Chondrocyte (in vitro differentiated cells): Measurements from ENCODE around the gene NCBP2. TPM values are rescaled to one million over a fixed set of nuclear protein-coding genes. Genes with fewer than 3 reads are reported as not detected.

Source experiments
- DNase-seq: peaks from one replicate; pipeline ENCODE4 v3.0.0; 2021; ENCODE audit warnings: mixed read lengths, low spot score
- H3K27ac Mint-ChIP-seq: one replicate; pipeline ENCODE4 v1.8.0; 2021; ENCODE audit warnings: mild to moderate bottlenecking, moderate library complexity, mixed read lengths; ENCODE audit not compliant: unreplicated experiment
- H3K27me3 Mint-ChIP-seq: 2 replicates; pipeline ENCODE4 v1.8.0; 2021; ENCODE audit warnings: low read depth, mixed read lengths
- H3K36me3 Mint-ChIP-seq: 2 replicates; pipeline ENCODE4 v1.8.0; 2021; ENCODE audit warnings: low read depth, mixed read lengths
- H3K4me1 Mint-ChIP-seq: 2 replicates; pipeline ENCODE4 v1.8.0; 2021; ENCODE audit warnings: low read depth, mild to moderate bottlenecking, mixed read lengths
- H3K4me3 Mint-ChIP-seq: one replicate; pipeline ENCODE4 v1.8.0; 2021; ENCODE audit warnings: mild to moderate bottlenecking, moderate library complexity, mixed read lengths; ENCODE audit not compliant: unreplicated experiment
- H3K9me3 Mint-ChIP-seq: 2 replicates; pipeline ENCODE4 v1.8.0; 2021; ENCODE audit warnings: low read depth, mixed read lengths
- CTCF ChIP-seq: fragments of 200-600 bp; sonication (generic); IDR thresholded peaks from 2 replicates; pipeline ENCODE4 v1.5.0; 2021; ENCODE audit warnings: antibody characterized with exemption, mild to moderate bottlenecking, moderate library complexity
- total RNA-seq: library from RNA; stranded (reverse); gene quantifications from 3 replicates; pipeline ENCODE4 v1.2.1, GENCODE V29; 2021

The NCBP2 gene
- total RNA-seq, 1 donor from 2014 or later: 61.5 TPM

- H3K4me3 Mint-ChIP-seq: no peak overlapping the region
- H3K4me1 Mint-ChIP-seq: peaks cover 2% of the 10 kb centered on the region
- H3K27me3 Mint-ChIP-seq: peaks cover 4% of the 10 kb centered on the region
- H3K9me3 Mint-ChIP-seq: peaks cover 7% of the 10 kb centered on the region
- no peak overlapping the region for H3K27ac Mint-ChIP-seq
- no peak for DNase-seq
- no peak for TF ChIP-seq CTCF
- H3K36me3 Mint-ChIP-seq: peaks cover 4% of the 10 kb centered on the region
These were observed 39.3 kb upstream of the NCBP2 start for GRCh38 chr3:196981657-196982056.

- Mint-ChIP-seq H3K4me3 (no peak overlapping the region), H3K4me1 (peaks cover 2% of the 10 kb centered on the region), H3K27ac (no peak overlapping the region), H3K9me3 (peaks cover 7% of the 10 kb centered on the region), H3K36me3 (peaks cover 6% of the 10 kb centered on the region), H3K27me3 (peaks cover 4% of the 10 kb centered on the region)
- DNase-seq: no peak
- no peak for TF ChIP-seq CTCF
These were observed 37.2 kb upstream of the NCBP2 start for GRCh38 chr3:196979545-196979944.

- H3K27ac Mint-ChIP-seq: no peak overlapping the region
- DNase-seq: no peak
- H3K9me3 Mint-ChIP-seq: no peaks in the 10 kb centered on the region
- H3K4me1 Mint-ChIP-seq: peaks cover 2% of the 10 kb centered on the region
- H3K4me3 Mint-ChIP-seq: no peak overlapping the region
- peaks cover 2% of the 10 kb centered on the region for H3K36me3 Mint-ChIP-seq
- no peak for TF ChIP-seq CTCF
- H3K27me3 Mint-ChIP-seq: no peaks in the 10 kb centered on the region
These were observed 34.6 kb upstream of the NCBP2 start for GRCh38 chr3:196976941-196977340.

- Mint-ChIP-seq H3K27me3 (no peaks in the 10 kb centered on the region), H3K4me3 (no peak overlapping the region), H3K9me3 (no peaks in the 10 kb centered on the region), H3K36me3 (peaks cover 2% of the 10 kb centered on the region), H3K27ac (no peak overlapping the region), H3K4me1 (peaks cover 2% of the 10 kb centered on the region)
- DNase-seq: no peak
- TF ChIP-seq CTCF: no peak
These were observed 33.0 kb upstream of the NCBP2 start for GRCh38 chr3:196975349-196975748.

GRCh38 chr3:196974661-196975060, 32.3 kb upstream of the NCBP2 start:
- H3K27ac Mint-ChIP-seq: no peak overlapping the region
- no peak for DNase-seq
- no peak for TF ChIP-seq CTCF
- H3K4me3 Mint-ChIP-seq: no peak overlapping the region
- no peaks in the 10 kb centered on the region for H3K27me3 Mint-ChIP-seq
- peaks cover 2% of the 10 kb centered on the region for H3K36me3 Mint-ChIP-seq
- H3K9me3 Mint-ChIP-seq: no peaks in the 10 kb centered on the region
- H3K4me1 Mint-ChIP-seq: peaks cover 2% of the 10 kb centered on the region
